Smooth muscle cell (in vitro differentiated cells): ENCODE measurements around the gene PAPOLB. TPM values are rescaled to one million over a fixed set of nuclear protein-coding genes. Genes with fewer than 3 reads are reported as not detected.

Experiments used
- DNase-seq: peaks from one replicate; lab custom pipeline; 2025; ENCODE audit not compliant: unreplicated experiment; lab: John Stamatoyannopoulos, UW
- H2AFZ ChIP-seq: fragments of 200-600 bp; sonication (generic); 2 replicates; pipeline ENCODE4 v1.6.0; 2016; ENCODE audit warnings: antibody characterized with exemption, low read depth, mild to moderate bottlenecking
- H3F3A ChIP-seq: fragments of 200-600 bp; sonication (generic); 2 replicates; pipeline ENCODE4 v1.6.0; 2017; ENCODE audit warnings: antibody characterized with exemption, low read depth
- H3K27ac ChIP-seq: fragments of 200-600 bp; sonication (generic); 2 replicates; pipeline ENCODE4 v1.5.1; 2016; ENCODE audit warnings: low read depth, mild to moderate bottlenecking
- H3K27me3 ChIP-seq: fragments of 200-600 bp; sonication (generic); 2 replicates; pipeline ENCODE4 v1.6.1; 2016; ENCODE audit warnings: low read depth, mild to moderate bottlenecking
- H3K36me3 ChIP-seq: fragments of 200-600 bp; sonication (generic); 2 replicates; pipeline ENCODE4 v1.5.1; 2016; ENCODE audit warnings: low read depth
- H3K4me1 ChIP-seq: fragments of 200-600 bp; sonication (generic); 2 replicates; pipeline ENCODE4 v1.5.1; 2016; ENCODE audit warnings: low read depth
- H3K4me2 ChIP-seq: fragments of 200-600 bp; sonication (generic); 2 replicates; pipeline ENCODE4 v1.6.0; 2016; ENCODE audit warnings: mild to moderate bottlenecking
- H3K4me3 ChIP-seq: fragments of 200-600 bp; sonication (generic); 2 replicates; pipeline ENCODE4 v1.5.1; 2016; ENCODE audit warnings: mild to moderate bottlenecking
- H3K79me2 ChIP-seq: fragments of 200-600 bp; sonication (generic); 2 replicates; pipeline ENCODE4 v1.6.0; 2016; ENCODE audit warnings: low read depth, mild to moderate bottlenecking
- H3K9ac ChIP-seq: fragments of 200-600 bp; sonication (generic); 2 replicates; pipeline ENCODE4 v1.6.0; 2016; ENCODE audit warnings: low read depth
- H3K9me3 ChIP-seq: fragments of 200-600 bp; sonication (generic); replicated peaks from 2 replicates; pipeline ENCODE4 v1.5.1; 2016; ENCODE audit warnings: low read depth
- H4K20me1 ChIP-seq: fragments of 200-600 bp; sonication (generic); 2 replicates; pipeline ENCODE4 v1.6.0; 2016; ENCODE audit warnings: low read depth
- CTCF ChIP-seq: fragments of 200-600 bp; sonication (generic); IDR thresholded peaks from 2 replicates; pipeline ENCODE4 v1.5.1; 2017; ENCODE audit warnings: borderline replicate concordance, mild to moderate bottlenecking, antibody characterized with exemption; ENCODE audit not compliant: insufficient read depth, poor library complexity, severe bottlenecking
- WGBS: methylation state at CpG from one replicate; pipeline ENCODE4 v1.1.7; 2016; ENCODE audit warnings: low lambda C conversion rate; 5-methylcytosine and 5-hydroxymethylcytosine counted together
- polyA plus RNA-seq: library from polyadenylated mRNA; unstranded; fragments of >200 nt; fragmentation: Nextera tagmentation; extraction: Ambion mirVana; gene quantifications from 2 replicates; pipeline ENCODE4 v1.2.1, GENCODE V29; 2016
- total RNA-seq: library from RNA; depleted of rRNA; stranded (reverse); fragments of >200 nt; gene quantifications from 2 replicates; pipeline ENCODE4 v1.2.3, GENCODE V29; 2014

Gene PAPOLB
- total and polyA plus RNA-seq, 2 experiments from 2014 or later: 0.18 TPM; not detected in 1

- peaks cover 13% of the 10 kb centered on the region for H3F3A ChIP-seq
- H3K4me2 ChIP-seq: peak overlapping the region; percentile 36
- no peak overlapping the region for H3K9ac ChIP-seq
- peak overlapping the region; percentile 90 for H3K27ac ChIP-seq
- H3K4me3 ChIP-seq: no peak overlapping the region
- TF ChIP-seq CTCF: no peak
- WGBS: 51% methylated on average over 6 of the region's 6 CpGs
- peaks cover 4% of the 10 kb centered on the region for H3K4me1 ChIP-seq
- no peaks in the 10 kb centered on the region for H3K9me3 ChIP-seq
- no peak for DNase-seq
- peaks cover 9% of the 10 kb centered on the region for H3K79me2 ChIP-seq
- H2AFZ ChIP-seq: no peak overlapping the region
- no peaks in the 10 kb centered on the region for H3K36me3 ChIP-seq
- H4K20me1 ChIP-seq: no peaks in the 10 kb centered on the region
- H3K27me3 ChIP-seq: no peaks in the 10 kb centered on the region
Measured at GRCh38 chr7:4851459-4852422, 10.1 kb downstream of the PAPOLB start.

- Histone ChIP-seq H3K79me2 (peaks cover 9% of the 10 kb centered on the region), H3K27me3 (no peaks in the 10 kb centered on the region), H3F3A (peaks cover 13% of the 10 kb centered on the region), H2AFZ (no peak overlapping the region), H3K4me2 (no peak overlapping the region), H3K9ac (no peak overlapping the region), H3K4me1 (no peaks in the 10 kb centered on the region), H3K36me3 (no peaks in the 10 kb centered on the region), H3K9me3 (no peaks in the 10 kb centered on the region), H3K27ac (no peak overlapping the region), H4K20me1 (no peaks in the 10 kb centered on the region), H3K4me3 (no peak overlapping the region)
- WGBS: 94% methylated on average over 8 of the region's 8 CpGs
- DNase-seq: no peak
- TF ChIP-seq CTCF: no peak
Measured at GRCh38 chr7:4850262-4850795, 11.5 kb downstream of the PAPOLB start.

GRCh38 chr7:4849390-4849789 lies 12.4 kb downstream of the PAPOLB start:
- 54% methylated on average over 4 of the region's 4 CpGs for WGBS
- Histone ChIP-seq H3K9me3 (no peaks in the 10 kb centered on the region), H3K9ac (no peak overlapping the region), H3K27me3 (no peaks in the 10 kb centered on the region), H3K27ac (no peak overlapping the region), H3K36me3 (no peaks in the 10 kb centered on the region), H2AFZ (no peak overlapping the region), H3K4me3 (no peak overlapping the region), H3K4me2 (no peak overlapping the region), H4K20me1 (no peaks in the 10 kb centered on the region), H3K4me1 (no peaks in the 10 kb centered on the region), H3F3A (peaks cover 13% of the 10 kb centered on the region), H3K79me2 (peaks cover 9% of the 10 kb centered on the region)
- DNase-seq: no peak
- TF ChIP-seq CTCF: peak; percentile 22
